Endometrial microvascular endothelial cells (primary cell): ENCODE measurements around the gene ANKRD65. TPM values are rescaled to one million over a fixed set of nuclear protein-coding genes. Genes with fewer than 3 reads are reported as not detected.
"Not testable (repeated sequence)": the region's sequence is repeated elsewhere in the genome, so short reads cannot be mapped to it uniquely, and the experiment has no call there.

Source experiments
- in situ Hi-C: cut with HindIII; loops from 2 replicates; pipeline ENCODE4 v1.10.0; 2017; ENCODE audit warnings: low sequenced_read_pairs, low pct_unique_long_range_greater_than_20kb; ENCODE audit errors: inconsistent ontology term
- total RNA-seq: library from RNA; depleted of rRNA; stranded (reverse); fragments of >200 nt; gene quantifications from one replicate; pipeline ENCODE4 v1.2.3, GENCODE V29; 2015; ENCODE audit errors: inconsistent ontology term

ANKRD65 gene
- total RNA-seq, 1 donor from 2014 or later: 2.0 TPM

GRCh38 chr1:1419813-1420653 lies 1.0 kb downstream of the ANKRD65 start:
- in situ Hi-C loops: no loop called here

- in situ Hi-C loops: no loop called here
Observed at GRCh38 chr1:1419363-1419812, 1.7 kb downstream of the ANKRD65 start.

GRCh38 chr1:1418464-1419362 lies 2.4 kb downstream of the ANKRD65 start:
- in situ Hi-C loops: no loop called here

GRCh38 chr1:1417825-1418463 lies 3.1 kb downstream of the ANKRD65 start:
- in situ Hi-C loops: not testable (repeated sequence)

- in situ Hi-C loops: not testable (repeated sequence)
Observed at GRCh38 chr1:1417396-1417795, 3.7 kb downstream of the ANKRD65 start.

GRCh38 chr1:1415751-1416150 lies 5.3 kb downstream of the ANKRD65 start:
- in situ Hi-C loops: no loop called here

- in situ Hi-C loops: not testable (repeated sequence)
Observed at GRCh38 chr1:1412311-1412902, 8.7 kb downstream of the ANKRD65 start.

GRCh38 chr1:1411626-1412025 lies 9.4 kb downstream of the ANKRD65 start:
- in situ Hi-C loops: no loop called here

- in situ Hi-C loops: not testable (repeated sequence)
Observed at GRCh38 chr1:1410238-1410637, 10.8 kb downstream of the ANKRD65 start.

DNA sequence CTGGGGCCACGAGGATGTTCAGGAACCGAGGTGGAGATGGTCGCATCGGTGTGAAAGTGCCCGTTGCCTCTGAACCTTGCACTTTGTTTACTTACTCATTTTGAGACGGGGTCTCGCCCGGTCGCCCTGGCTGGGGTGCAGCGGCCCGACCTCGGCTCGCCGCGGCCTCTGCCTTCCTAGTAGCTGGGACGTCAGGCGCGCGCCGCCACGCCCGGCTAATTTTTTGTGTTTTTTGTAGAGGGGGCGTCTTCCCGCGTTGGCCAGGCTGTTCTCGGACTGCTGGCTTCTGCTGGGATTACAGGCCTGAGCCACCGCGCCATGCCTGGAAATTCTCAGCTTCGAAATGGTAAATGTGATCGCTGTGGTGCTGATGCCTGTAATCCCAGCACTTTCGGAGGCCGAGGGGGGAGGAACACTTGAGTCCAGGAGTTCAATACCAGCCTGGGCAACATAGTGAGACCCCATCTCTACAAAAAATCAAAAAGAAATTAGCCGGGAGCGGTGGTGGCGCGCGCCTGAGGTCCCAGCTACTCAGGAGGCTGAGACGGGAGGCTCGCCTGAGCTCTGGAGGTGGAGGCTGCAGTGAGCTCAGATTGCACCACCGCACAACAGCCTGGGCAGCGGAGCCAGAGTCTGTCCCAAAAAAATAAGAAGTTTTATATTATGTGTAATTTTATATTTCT lies 13.3 kb downstream of the ANKRD65 start:
- in situ Hi-C loops: no loop called here

DNA sequence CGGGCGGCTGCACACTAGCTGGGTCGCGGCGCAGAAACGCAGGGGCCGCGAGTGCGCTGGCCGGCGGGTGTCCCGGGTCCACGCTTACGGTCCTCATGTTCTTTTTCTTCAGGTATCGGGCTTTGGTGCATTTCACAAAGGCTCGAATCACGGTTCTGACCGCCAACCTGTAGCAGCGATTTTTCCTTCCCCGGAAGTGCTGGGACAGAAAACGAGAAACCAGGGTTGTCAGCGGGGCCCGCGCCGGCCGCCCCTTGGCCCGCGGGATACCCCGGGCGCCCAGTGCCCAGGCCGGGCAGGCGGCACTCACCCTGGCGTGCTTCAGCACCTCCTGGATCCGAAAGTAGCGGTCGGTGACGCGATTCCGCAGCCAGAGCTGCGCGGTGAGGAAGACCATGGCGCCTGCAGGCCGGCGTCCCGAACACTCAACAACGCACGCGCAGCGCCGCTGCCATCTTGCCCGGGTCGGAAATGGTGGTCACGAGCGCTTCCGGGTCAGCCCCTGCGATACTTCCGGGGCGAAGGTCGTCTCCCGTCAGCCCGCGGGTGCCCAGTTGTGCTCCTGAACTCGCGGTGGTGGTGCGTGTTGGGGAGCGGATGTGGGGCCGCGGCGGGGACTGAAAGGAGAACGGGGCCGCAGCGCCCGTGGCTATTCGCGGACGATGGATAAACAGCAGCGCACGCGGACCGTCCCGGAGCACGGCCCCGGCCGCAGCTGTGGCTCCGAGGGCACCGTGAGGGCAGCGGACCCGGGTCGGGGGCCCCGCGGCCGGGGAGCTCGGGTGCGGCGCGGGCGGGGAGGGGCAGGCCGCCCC lies 14.0 kb downstream of the ANKRD65 start, which contains the start of gene MRPL20:
Gene MRPL20 (minus strand): TSS at position 473 of the 815 bp plus-strand sequence. CDS start 76 bp downstream, at position 397.
- in situ Hi-C loops: no loop called here

GRCh38 chr1:1406101-1406820 lies 14.8 kb downstream of the ANKRD65 start:
- in situ Hi-C loops: no loop called here

DNA sequence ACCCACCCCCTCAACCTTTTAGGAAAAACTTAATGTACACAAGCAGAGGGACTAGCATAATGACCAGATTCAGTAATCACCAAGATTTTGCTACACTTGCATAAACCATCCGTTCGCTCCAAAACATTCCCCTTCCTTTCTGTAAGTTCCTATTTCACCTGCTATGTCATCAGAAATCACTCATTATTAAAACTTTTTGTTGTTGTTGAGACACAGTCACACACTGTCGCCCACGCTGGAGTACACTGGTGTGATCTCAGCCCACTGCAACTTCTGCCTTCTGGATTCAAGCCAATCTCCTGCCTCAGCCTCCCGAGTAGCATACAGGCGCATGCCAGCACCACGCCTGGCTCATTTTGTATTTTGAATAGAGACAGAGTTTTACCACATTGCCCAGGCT lies 17.4 kb downstream of the ANKRD65 start:
- in situ Hi-C loops: no loop called here

DNA sequence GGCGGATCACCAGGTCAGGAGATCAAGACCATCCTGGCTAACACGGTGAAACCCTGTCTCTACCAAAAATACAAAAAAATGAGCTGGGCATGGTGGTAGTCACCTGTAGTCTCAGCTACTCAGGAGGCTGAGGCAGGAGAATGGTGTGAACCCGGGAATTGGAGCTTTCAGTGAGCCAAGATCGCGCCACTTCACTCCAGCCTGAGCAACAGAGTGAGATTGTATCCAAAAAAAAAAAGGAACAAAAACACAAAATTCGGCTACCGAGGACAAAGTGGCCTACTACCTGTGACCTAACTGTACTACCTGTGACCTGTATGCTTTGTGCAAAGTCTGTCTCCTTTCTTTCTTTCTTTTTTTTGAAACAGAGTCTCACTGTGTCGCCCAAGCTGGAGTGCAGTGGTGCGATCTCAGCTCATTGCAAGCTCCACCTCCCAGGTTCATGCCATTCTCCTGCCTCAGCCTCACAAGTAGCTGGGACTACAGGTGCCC lies 18.1 kb downstream of the ANKRD65 start:
- in situ Hi-C loops: not testable (repeated sequence)

DNA sequence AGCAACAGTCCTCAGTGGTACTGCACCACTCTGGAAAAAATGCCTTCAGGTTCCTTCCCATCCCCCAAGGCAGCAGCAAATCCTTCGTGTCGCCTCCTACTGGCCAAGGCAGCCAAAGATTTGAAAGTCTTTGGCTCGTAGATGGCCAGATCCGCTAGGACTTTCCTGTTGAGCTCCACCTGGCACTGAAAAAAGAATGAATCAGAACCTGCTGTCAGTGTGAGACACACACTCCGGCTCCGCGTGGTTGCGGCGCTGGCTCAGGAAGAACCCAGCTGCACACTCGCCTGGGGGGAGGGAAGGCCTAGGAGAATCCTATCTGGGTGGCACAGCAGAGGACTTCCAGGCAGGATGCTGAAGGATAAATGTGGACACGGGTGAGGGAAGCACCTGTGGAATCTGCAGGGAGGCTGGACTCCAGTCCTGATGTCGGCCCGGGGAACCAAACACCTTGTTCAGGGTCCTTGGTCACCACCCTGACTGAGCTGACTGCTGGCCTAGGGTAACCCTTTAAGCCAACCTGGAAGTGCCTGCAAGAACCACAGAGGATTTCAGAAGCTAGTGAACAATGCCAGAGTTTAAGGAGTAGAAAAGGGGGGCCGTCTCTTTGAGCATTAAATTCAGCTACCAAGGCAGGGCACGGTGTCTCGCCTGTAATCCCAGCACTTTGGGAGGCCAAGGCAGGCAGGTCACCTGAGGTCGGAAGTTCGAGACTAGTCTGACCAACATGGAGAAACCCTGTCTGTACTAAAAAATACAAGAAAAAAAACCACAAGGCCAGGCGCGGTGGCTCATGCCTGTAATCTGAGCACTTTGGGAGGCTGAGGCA lies 18.8 kb downstream of the ANKRD65 start:
- in situ Hi-C loops: no loop called here

- in situ Hi-C loops: no loop called here
Observed at GRCh38 chr1:1401457-1402010, 19.5 kb downstream of the ANKRD65 start.
